ENCODE results near the gene PTPRE. TPM values are rescaled to one million over a fixed set of nuclear protein-coding genes. Genes with fewer than 3 reads are reported as not detected.

Gene PTPRE
- total RNA-seq, 1 donor from 2014 or later, result 2.4 TPM

GRCh38 chr10:128059982-128060293, 153.0 kb downstream of the PTPRE start:
- TF ChIP-seq, protein P1, sequence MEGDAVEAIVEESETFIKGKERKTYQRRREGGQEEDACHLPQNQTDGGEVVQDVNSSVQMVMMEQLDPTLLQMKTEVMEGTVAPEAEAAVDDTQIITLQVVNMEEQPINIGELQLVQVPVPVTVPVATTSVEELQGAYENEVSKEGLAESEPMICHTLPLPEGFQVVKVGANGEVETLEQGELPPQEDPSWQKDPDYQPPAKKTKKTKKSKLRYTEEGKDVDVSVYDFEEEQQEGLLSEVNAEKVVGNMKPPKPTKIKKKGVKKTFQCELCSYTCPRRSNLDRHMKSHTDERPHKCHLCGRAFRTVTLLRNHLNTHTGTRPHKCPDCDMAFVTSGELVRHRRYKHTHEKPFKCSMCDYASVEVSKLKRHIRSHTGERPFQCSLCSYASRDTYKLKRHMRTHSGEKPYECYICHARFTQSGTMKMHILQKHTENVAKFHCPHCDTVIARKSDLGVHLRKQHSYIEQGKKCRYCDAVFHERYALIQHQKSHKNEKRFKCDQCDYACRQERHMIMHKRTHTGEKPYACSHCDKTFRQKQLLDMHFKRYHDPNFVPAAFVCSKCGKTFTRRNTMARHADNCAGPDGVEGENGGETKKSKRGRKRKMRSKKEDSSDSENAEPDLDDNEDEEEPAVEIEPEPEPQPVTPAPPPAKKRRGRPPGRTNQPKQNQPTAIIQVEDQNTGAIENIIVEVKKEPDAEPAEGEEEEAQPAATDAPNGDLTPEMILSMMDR (IDR thresholded peaks at IDR 0.05; ENCODE audit: unreplicated experiment), result no peak
- no peak for DNase-seq (ENCODE audit: low spot score, unreplicated experiment)
- H3K27ac Mint-ChIP-seq, result no peak overlapping the region
- no peak overlapping the region for H3K4me3 Mint-ChIP-seq (ENCODE audit: low read depth)
- peaks cover 13% of the 10 kb centered on the region for H3K4me1 Mint-ChIP-seq (ENCODE audit: low read depth)
- peaks cover 18% of the 10 kb centered on the region for H3K27me3 Mint-ChIP-seq
- H3K9me3 Mint-ChIP-seq (ENCODE audit: low read depth), result no peaks in the 10 kb centered on the region
- H3K36me3 Mint-ChIP-seq (ENCODE audit: insufficient read depth), result no peaks in the 10 kb centered on the region

GRCh38 chr10:128060341-128061250, 153.7 kb downstream of the PTPRE start:
- peaks cover 13% of the 10 kb centered on the region for H3K4me1 Mint-ChIP-seq (ENCODE audit: low read depth)
- no peak overlapping the region for H3K27ac Mint-ChIP-seq

GRCh38 chr10:128061306-128062300, 154.7 kb downstream of the PTPRE start:
- peaks cover 22% of the 10 kb centered on the region for H3K27me3 Mint-ChIP-seq
- peaks cover 13% of the 10 kb centered on the region for H3K4me1 Mint-ChIP-seq (ENCODE audit: low read depth)
- no peaks in the 10 kb centered on the region for H3K9me3 Mint-ChIP-seq (ENCODE audit: low read depth)
- no peak overlapping the region for H3K27ac Mint-ChIP-seq
- no peak for DNase-seq (ENCODE audit: low spot score, unreplicated experiment)
- TF ChIP-seq, protein P1 (IDR thresholded peaks at IDR 0.05; ENCODE audit: unreplicated experiment), result no peak
- no peaks in the 10 kb centered on the region for H3K36me3 Mint-ChIP-seq (ENCODE audit: insufficient read depth)
- no peak overlapping the region for H3K4me3 Mint-ChIP-seq (ENCODE audit: low read depth)

More at GRCh38 chr10:128060341-128061250, 153.7 kb downstream of the PTPRE start:
- Mint-ChIP-seq H3K27me3 (peaks cover 18% of the 10 kb centered on the region), H3K9me3 (ENCODE audit: low read depth) (no peaks in the 10 kb centered on the region), H3K4me3 (ENCODE audit: low read depth) (no peak overlapping the region), H3K36me3 (ENCODE audit: insufficient read depth) (no peaks in the 10 kb centered on the region)
- DNase-seq (ENCODE audit: low spot score, unreplicated experiment), result no peak
- TF ChIP-seq, protein P1 (IDR thresholded peaks at IDR 0.05; ENCODE audit: unreplicated experiment), result no peak

GRCh38 chr10:128062331-128062880, 155.5 kb downstream of the PTPRE start:
- H3K9me3 Mint-ChIP-seq (ENCODE audit: low read depth), result no peaks in the 10 kb centered on the region
- DNase-seq (ENCODE audit: low spot score, unreplicated experiment), result no peak
- TF ChIP-seq, protein P1 (IDR thresholded peaks at IDR 0.05; ENCODE audit: unreplicated experiment), result no peak
- H3K4me1 Mint-ChIP-seq (ENCODE audit: low read depth), result peaks cover 13% of the 10 kb centered on the region
- H3K27me3 Mint-ChIP-seq, result peaks cover 22% of the 10 kb centered on the region
- no peak overlapping the region for H3K27ac Mint-ChIP-seq
- H3K36me3 Mint-ChIP-seq (ENCODE audit: insufficient read depth), result no peaks in the 10 kb centered on the region
- H3K4me3 Mint-ChIP-seq (ENCODE audit: low read depth), result no peak overlapping the region

Data from progenitor cell of endocrine pancreas (in vitro differentiated cells).